GM18519 (cell line): Measurements from ENCODE around the gene FNDC3A.

Source experiments
- ATAC-seq: cut with Tn5 transposase; IDR thresholded peaks from one replicate; pipeline ENCODE4 v1.9.1; 2021; ENCODE audit warnings: mild to moderate bottlenecking, moderate library complexity; ENCODE audit not compliant: unreplicated experiment, low FRiP score

The FNDC3A gene

GRCh38 chr13:49246850-49247642 is 271.3 kb downstream of the FNDC3A start:
- ATAC-seq = no peak

- peak; percentile 87 for ATAC-seq
Observed at GRCh38 chr13:49247643-49248621, 272.2 kb downstream of the FNDC3A start, which contains the start of gene CDADC1. TSS of gene CDADC1 (plus strand) at chr13:49247925. CDS start at chr13:49248038, 113 bp downstream.

- ATAC-seq = no peak
Observed at GRCh38 chr13:49248622-49249002, 272.9 kb downstream of the FNDC3A start.

- no peak for ATAC-seq
Observed at GRCh38 chr13:49251326-49251725, 275.6 kb downstream of the FNDC3A start.

- ATAC-seq = no peak
Observed at GRCh38 chr13:49253310-49253709, 277.6 kb downstream of the FNDC3A start.

- ATAC-seq = no peak
Observed at GRCh38 chr13:49254007-49254406, 278.3 kb downstream of the FNDC3A start.

- no peak for ATAC-seq
Observed at GRCh38 chr13:49256841-49257240, 281.1 kb downstream of the FNDC3A start.

GRCh38 chr13:49258089-49258796 is 282.5 kb downstream of the FNDC3A start:
- no peak for ATAC-seq
